Upper lobe of left lung (tissue), 6 donors: ENCODE data around the gene COX5A. TPM values are rescaled to one million over a fixed set of nuclear protein-coding genes. Genes with fewer than 3 reads are reported as not detected.

Source experiments
- ATAC-seq, 2 donors: fragments of 200-7000 bp; cut with Tn5 transposase; one replicate each; pipeline ENCODE4 v1.9.1; 2022; ENCODE audit warnings: mild to moderate bottlenecking in 2 of 2, moderate library complexity in 2 of 2; ENCODE audit not compliant: low FRiP score in 2 of 2
- DNase-seq, 2 donors: peaks; one replicate each; pipeline ENCODE4 v3.0.0-alpha.2; 2019 to 2020
- H3K27ac ChIP-seq, 4 donors: fragments of 200-600 bp; sonication (generic); one replicate each; pipeline ENCODE4 v1.5.1; 2016 to 2019
- H3K27me3 ChIP-seq, 4 donors: fragments of 200-600 bp; sonication (generic); one replicate each; pipeline ENCODE4 v1.5.1; 2017 to 2019
- H3K36me3 ChIP-seq, 4 donors: fragments of 200-600 bp; sonication (generic); one replicate each; pipeline ENCODE4 v1.5.1; 2016 to 2019
- H3K4me1 ChIP-seq, 4 donors: fragments of 200-600 bp; sonication (generic); one replicate each; pipeline ENCODE4 v1.5.1; 2018 to 2019
- H3K4me3 ChIP-seq, 4 donors: fragments of 200-600 bp; sonication (generic); one replicate each; pipeline ENCODE4 v1.5.1; 2017 to 2019; ENCODE audit warnings: mild to moderate bottlenecking in 2 of 4, moderate library complexity in 1 of 4
- H3K9me3 ChIP-seq, 4 donors: fragments of 200-600 bp; sonication (generic); one replicate each; pipeline ENCODE4 v1.5.1; 2018 to 2019
- EP300 ChIP-seq, 4 donors: sonication (generic); formaldehyde crosslinking; IDR thresholded peaks; one replicate each; pipeline ENCODE4 v1.5.1; 2017; ENCODE audit warnings: antibody characterized with exemption in 4 of 4, control low read depth in 2 of 4
- POLR2A ChIP-seq, 4 donors: fragments of 450-650 bp; IDR thresholded peaks; one replicate each; pipeline ENCODE4 v1.5.1; 2016 to 2017; ENCODE audit warnings: antibody characterized with exemption in 4 of 4, mild to moderate bottlenecking in 2 of 4
- POLR2AphosphoS5 ChIP-seq, 2 donors: sonication (generic); formaldehyde crosslinking; IDR thresholded peaks; one replicate each; pipeline ENCODE4 v1.5.1; 2017; ENCODE audit warnings: antibody characterized with exemption in 2 of 2
- WGBS, 2 donors: methylation state at CpG; one replicate each; pipeline ENCODE4 v1.1.5; 2017 to 2018; 5-methylcytosine and 5-hydroxymethylcytosine counted together
- small RNA-seq, 4 donors: library from RNA; depleted of rRNA; stranded (forward); fragments of <200 nt; gene quantifications; one replicate each; pipeline ENCODE3, GENCODE V24; 2016
- total RNA-seq, 6 donors: library from RNA; depleted of rRNA in 4 of 6; stranded (reverse); fragments of >200 nt in 4 of 6; gene quantifications; one replicate each; pipeline versions ENCODE4 v1.1.0 to v1.2.1, GENCODE V29; 2016 to 2021
- TF ChIP-seq, protein P1 (sequence below), 6 experiments: fragments of 450-650 bp in 4 of 6; fragments of 200-600 bp in 2 of 6; sonication (generic) in 2 of 6; IDR thresholded peaks; one replicate each; pipeline ENCODE4 v1.5.1; 2016 to 2019; ENCODE audit warnings: antibody characterized with exemption in 6 of 6
- donor health status: DM: no; HTN: no; CAD: no; lungs with moderate emphysema.
- donor health status: DM: no; HTN: yes; CAD: no; lungs with severe emphysema.

Gene COX5A
- total RNA-seq, 6 donors from 2014 or later, result 50.9 to 168 (median 93.0) TPM

DNA sequence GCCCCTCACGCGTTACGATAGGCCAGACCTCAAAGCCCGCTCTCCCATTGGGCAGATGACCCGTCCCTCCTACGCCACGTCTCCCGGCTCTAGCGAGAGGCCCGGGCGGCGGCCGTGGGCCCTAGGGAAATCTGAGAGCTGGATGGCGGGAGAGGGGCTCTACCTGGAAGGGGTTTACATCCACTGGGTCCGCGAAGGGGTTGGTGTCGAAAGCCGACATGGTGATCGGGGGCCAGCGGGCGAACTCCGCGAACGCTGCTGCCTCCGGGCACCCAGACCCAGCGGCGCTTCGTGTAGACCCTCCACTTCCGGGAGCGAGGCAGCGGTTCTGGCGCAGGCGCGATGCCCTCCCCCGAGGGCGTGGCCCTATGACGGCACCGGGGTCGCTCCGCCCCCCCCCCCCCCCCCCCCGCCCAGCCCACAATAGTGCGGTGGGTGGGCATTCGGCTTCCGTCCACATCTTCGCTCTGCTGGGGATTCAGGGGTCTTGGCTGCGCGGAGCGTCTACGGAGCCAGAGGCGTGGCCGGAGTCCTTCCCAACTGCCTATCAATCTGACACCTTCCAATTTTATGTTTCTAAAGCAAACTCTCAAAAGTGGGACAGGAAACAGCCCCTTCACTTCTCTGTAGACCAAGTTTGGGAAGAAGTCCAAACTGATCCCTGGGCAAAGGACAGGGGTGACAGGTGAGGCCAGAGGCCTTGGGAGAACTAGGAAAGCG, 64.7 kb downstream of the COX5A start, which contains the start of gene SCAMP2:
Gene SCAMP2, minus strand, starts transcription at position 330 of the 720 bp plus-strand sequence. Its CDS starts 110 bp downstream, at position 220.
- peaks cover 44 to 53% (median 49%) of the 10 kb centered on the region in 4 donors for H3K4me1 ChIP-seq
- TF ChIP-seq, protein P1, sequence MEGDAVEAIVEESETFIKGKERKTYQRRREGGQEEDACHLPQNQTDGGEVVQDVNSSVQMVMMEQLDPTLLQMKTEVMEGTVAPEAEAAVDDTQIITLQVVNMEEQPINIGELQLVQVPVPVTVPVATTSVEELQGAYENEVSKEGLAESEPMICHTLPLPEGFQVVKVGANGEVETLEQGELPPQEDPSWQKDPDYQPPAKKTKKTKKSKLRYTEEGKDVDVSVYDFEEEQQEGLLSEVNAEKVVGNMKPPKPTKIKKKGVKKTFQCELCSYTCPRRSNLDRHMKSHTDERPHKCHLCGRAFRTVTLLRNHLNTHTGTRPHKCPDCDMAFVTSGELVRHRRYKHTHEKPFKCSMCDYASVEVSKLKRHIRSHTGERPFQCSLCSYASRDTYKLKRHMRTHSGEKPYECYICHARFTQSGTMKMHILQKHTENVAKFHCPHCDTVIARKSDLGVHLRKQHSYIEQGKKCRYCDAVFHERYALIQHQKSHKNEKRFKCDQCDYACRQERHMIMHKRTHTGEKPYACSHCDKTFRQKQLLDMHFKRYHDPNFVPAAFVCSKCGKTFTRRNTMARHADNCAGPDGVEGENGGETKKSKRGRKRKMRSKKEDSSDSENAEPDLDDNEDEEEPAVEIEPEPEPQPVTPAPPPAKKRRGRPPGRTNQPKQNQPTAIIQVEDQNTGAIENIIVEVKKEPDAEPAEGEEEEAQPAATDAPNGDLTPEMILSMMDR (IDR thresholded peaks at IDR 0.05), result peak in 1 of 6 experiments; percentile 25
- TF ChIP-seq POLR2AphosphoS5 (IDR thresholded peaks at IDR 0.05) (peak; percentile 89 to 91), EP300 (IDR thresholded peaks at IDR 0.05) (peak in 1 of 4 donors; percentile 27), POLR2A (IDR thresholded peaks at IDR 0.05) (peak; percentile 44 to 95 (median 85))
- peaks cover 0 to 2% (median 0%) of the 10 kb centered on the region in 4 donors for H3K36me3 ChIP-seq
- H3K4me3 ChIP-seq, result peak within 1 kb of the TSS; percentile 62 to 74 (median 72)
- peak within 1 kb of the TSS; percentile 91 to 98 (median 94) for H3K27ac ChIP-seq
- 0 to 1% methylated on average over 17 to 29 of the region's 52 CpGs for WGBS, 2 donors
- DNase-seq (peak; percentile 96 to 98), ATAC-seq (peak; percentile 95 to 97)
- H3K27me3 ChIP-seq, result no peaks in the 10 kb centered on the region
- no peaks in the 10 kb centered on the region for H3K9me3 ChIP-seq

DNA sequence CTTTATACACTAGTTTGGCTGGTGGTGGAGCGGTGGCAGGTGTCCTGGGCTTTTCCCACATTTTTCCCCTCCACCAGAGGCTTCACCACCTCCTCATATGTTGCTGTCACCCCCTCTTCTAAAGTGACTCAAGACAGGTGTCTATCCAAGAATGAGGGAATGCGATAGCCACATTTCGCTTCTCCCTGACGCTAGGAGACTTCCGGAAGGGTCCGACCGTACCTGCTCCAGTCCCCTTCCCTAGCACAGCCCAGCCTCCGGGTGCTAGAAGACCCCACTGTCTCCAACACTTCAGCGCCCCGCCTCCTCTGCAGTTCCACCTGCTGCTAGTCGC, 65.2 kb downstream of the COX5A start:
- TF ChIP-seq, protein P1 (IDR thresholded peaks at IDR 0.05), result no peak
- TF ChIP-seq POLR2AphosphoS5 (IDR thresholded peaks at IDR 0.05) (no peak), POLR2A (IDR thresholded peaks at IDR 0.05) (no peak), EP300 (IDR thresholded peaks at IDR 0.05) (no peak)
- Histone ChIP-seq H3K4me1 (peaks cover 50 to 58% (median 54%) of the 10 kb centered on the region in 4 donors), H3K27me3 (no peaks in the 10 kb centered on the region), H3K4me3 (peak overlapping the region; percentile 62 to 74 (median 72)), H3K36me3 (peaks cover 0 to 4% (median 0%) of the 10 kb centered on the region in 4 donors), H3K9me3 (no peaks in the 10 kb centered on the region), H3K27ac (peak overlapping the region; percentile 91 to 98 (median 94))
- DNase-seq (no peak), ATAC-seq (no peak)
- 0 to 1% methylated on average over 10 to 11 of the region's 11 CpGs for WGBS, 2 donors

DNA sequence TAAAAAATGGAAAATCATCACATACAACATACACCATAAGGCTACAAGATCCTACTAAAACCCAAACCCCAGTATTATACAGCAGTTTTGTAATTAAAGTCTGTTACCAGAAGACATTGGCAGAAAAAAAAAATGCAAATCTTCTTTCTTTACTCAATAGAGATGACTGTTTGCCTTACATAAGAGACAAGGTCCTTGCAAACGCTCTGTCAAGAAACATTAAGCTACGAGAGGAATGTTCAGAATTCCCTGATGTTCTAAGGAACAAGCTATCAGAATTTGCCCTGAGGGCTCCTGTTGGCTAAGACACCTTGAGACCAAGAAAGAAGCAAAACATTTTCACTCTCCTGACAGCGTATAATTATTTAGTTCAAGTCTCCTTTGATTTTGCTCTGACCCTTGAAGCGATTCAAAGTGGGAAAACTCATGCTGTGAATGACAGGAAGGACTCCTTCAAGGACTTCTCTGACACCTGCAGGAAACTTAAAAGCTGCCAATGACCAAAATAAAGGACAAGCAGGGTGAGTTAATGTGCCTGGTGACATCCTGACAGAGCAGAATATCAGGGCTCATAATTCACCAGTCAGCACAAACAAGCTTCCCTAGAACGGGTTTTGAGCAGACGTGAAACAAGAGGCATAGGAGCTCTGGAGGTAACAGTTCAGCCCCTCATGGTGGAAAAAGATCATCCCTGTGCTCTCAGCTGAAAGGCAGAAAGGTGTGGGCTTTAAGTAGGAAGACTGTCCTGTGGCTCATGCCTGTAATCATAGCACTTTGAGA, 67.2 kb downstream of the COX5A start:
- Histone ChIP-seq H3K36me3 (peaks cover 0 to 4% (median 0%) of the 10 kb centered on the region in 4 donors), H3K4me1 (peaks cover 63 to 76% (median 71%) of the 10 kb centered on the region in 4 donors), H3K27me3 (no peaks in the 10 kb centered on the region), H3K4me3 (peak overlapping the region in 1 of 4 donors; percentile 4), H3K9me3 (no peaks in the 10 kb centered on the region), H3K27ac (peak overlapping the region; percentile 79 to 96 (median 86))
- WGBS, 2 donors, result 15 to 22% methylated on average over 6 of the region's 6 CpGs
- no peak for ATAC-seq
- TF ChIP-seq POLR2AphosphoS5 (IDR thresholded peaks at IDR 0.05) (no peak), POLR2A (IDR thresholded peaks at IDR 0.05) (peak in 1 of 4 donors; percentile 8)
- TF ChIP-seq, protein P1 (IDR thresholded peaks at IDR 0.05), result no peak
- no peak for DNase-seq

Small RNA genes within 50 kb of the gene (small RNA-seq; reads per million reads assigned to genes)
- gene RF00019, result 0 reads per million in 4 donors

Other genes with a start within 250 kb of the COX5A start
- gene EDC3, start 242.0 kb downstream of the COX5A start, total RNA-seq, result 10 to 100 TPM; 16.7 to 43.0 (median 27.7) TPM
- gene CYP1A1, start 212.5 kb downstream of the COX5A start, total RNA-seq, result 1 to 10 TPM in 2 of 6 donors, under 1 TPM in 3, not detected in 1; 0.46 to 6.1 (median 0.92) TPM
- under 1 TPM in 2 of 6 donors, not detected in 4; 0.15 to 0.80 TPM for gene CYP1A2, start 189.2 kb downstream of the COX5A start, total RNA-seq
- gene CSK, start 156.0 kb downstream of the COX5A start, total RNA-seq, result 100 to 1,000 TPM in 1 of 6 donors, 10 to 100 TPM in 5; 32.7 to 104 (median 64.8) TPM
- 1 to 10 TPM in 1 of 6 donors, not detected in 5; 1.0 TPM for gene LMAN1L, start 125.2 kb downstream of the COX5A start, total RNA-seq
- gene CPLX3, start 111.4 kb downstream of the COX5A start, total RNA-seq, result not detected
- gene ULK3, start 94.9 kb downstream of the COX5A start, total RNA-seq, result 100 to 1,000 TPM in 1 of 6 donors, 10 to 100 TPM in 5; 40.6 to 158 (median 65.0) TPM
- gene SCAMP2, start 64.7 kb downstream of the COX5A start, total RNA-seq, result 100 to 1,000 TPM in 5 of 6 donors, 10 to 100 TPM in 1; 82.8 to 155 (median 130) TPM
- gene MPI, start 48.0 kb downstream of the COX5A start, total RNA-seq, result 10 to 100 TPM; 21.0 to 40.6 (median 30.2) TPM
- 100 to 1,000 TPM in 1 of 6 donors, 10 to 100 TPM in 5; 49.3 to 122 (median 71.5) TPM for gene FAM219B, start 31.2 kb downstream of the COX5A start, total RNA-seq
- gene RPP25, start 18.7 kb upstream of the COX5A start, total RNA-seq, result 10 to 100 TPM in 5 of 6 donors, 1 to 10 TPM in 1; 9.4 to 28.4 (median 19.2) TPM
- 10 to 100 TPM in 1 of 6 donors, 1 to 10 TPM in 5; 1.0 to 12.3 (median 3.0) TPM for gene SCAMP5, start 57.5 kb upstream of the COX5A start, total RNA-seq
- gene PPCDC, start 85.5 kb upstream of the COX5A start, total RNA-seq, result 10 to 100 TPM in 4 of 6 donors, 1 to 10 TPM in 2; 8.2 to 21.0 (median 12.6) TPM